ENCODE measurements around the gene ATCAY.

DNA sequence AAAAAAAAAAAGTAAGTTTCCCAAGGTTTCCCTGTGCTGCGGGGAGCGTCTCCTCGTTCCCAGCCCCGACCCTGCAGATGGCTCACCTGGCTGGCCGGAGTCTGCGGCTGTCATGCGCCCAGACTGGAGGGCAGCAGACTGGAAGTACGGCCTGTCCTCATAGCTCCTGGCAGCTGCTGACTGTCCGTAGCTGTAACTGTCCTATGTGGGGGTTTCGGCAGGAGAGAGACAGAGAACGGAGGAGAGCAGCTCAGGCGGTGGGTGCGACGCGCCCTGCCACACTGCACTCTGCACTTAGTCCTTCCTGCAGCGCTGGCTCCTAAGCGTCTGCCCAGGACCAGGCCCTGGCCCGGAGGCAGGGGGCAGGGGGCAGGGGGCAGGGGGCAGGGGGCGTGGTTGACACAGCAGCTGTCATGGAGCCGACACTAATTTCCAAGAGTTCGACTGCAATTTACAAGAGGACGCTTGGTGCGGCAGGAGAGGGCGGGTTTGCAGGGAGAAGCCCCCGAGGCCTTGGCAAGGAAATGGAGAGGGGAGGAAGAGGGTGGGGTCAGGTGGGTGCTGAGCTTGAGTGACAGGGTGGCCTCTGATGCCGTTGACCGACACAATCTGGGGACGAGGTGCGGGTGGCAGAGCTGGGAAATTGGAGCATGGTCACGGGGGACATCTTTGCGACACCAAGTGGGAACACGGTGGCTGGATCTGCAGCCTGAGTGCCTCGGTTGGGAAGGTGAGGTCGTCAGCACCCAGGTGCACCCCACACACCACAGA lies 46.7 kb upstream of the ATCAY start:
- no peak for TF ChIP-seq MAX (IDR thresholded peaks at IDR 0.05)
- no peak for TF ChIP-seq YY1 (IDR thresholded peaks at IDR 0.05; ENCODE audit: low read depth)
- TF ChIP-seq TCF12 (IDR thresholded peaks at IDR 0.05; ENCODE audit: low read depth): no peak
- no peak for TF ChIP-seq CREB1 (IDR thresholded peaks at IDR 0.05; ENCODE audit: low read depth)
- TF ChIP-seq REST (IDR thresholded peaks at IDR 0.05; ENCODE audit: low read depth): no peak
- no peak for TF ChIP-seq EP300 (IDR thresholded peaks at IDR 0.05; ENCODE audit: borderline replicate concordance)
